Osteocyte (in vitro differentiated cells): Measurements from ENCODE around the gene RPS28. TPM values are rescaled to one million over a fixed set of nuclear protein-coding genes. Genes with fewer than 3 reads are reported as not detected.
"Not testable (repeated sequence)": the region's sequence is repeated elsewhere in the genome, so short reads cannot be mapped to it uniquely, and the experiment has no call there.

Experiments used
- DNase-seq: peaks from one replicate; pipeline ENCODE4 v3.0.0; 2021; ENCODE audit warnings: mixed read lengths; ENCODE audit not compliant: unreplicated experiment; ENCODE audit errors: extremely low spot score
- H3K27ac Mint-ChIP-seq: one replicate; pipeline ENCODE4 v1.8.0; 2021; ENCODE audit warnings: mild to moderate bottlenecking, mixed read lengths; ENCODE audit not compliant: unreplicated experiment
- H3K27me3 Mint-ChIP-seq: one replicate; pipeline ENCODE4 v1.8.0; 2021; ENCODE audit warnings: mixed read lengths; ENCODE audit not compliant: unreplicated experiment
- H3K36me3 Mint-ChIP-seq: one replicate; pipeline ENCODE4 v1.8.0; 2021; ENCODE audit warnings: mixed read lengths; ENCODE audit not compliant: unreplicated experiment
- H3K4me1 Mint-ChIP-seq: one replicate; pipeline ENCODE4 v1.8.0; 2021; ENCODE audit warnings: mixed read lengths; ENCODE audit not compliant: unreplicated experiment
- H3K4me3 Mint-ChIP-seq: one replicate; pipeline ENCODE4 v1.8.0; 2021; ENCODE audit warnings: mild to moderate bottlenecking, moderate library complexity, mixed read lengths; ENCODE audit not compliant: unreplicated experiment
- H3K9me3 Mint-ChIP-seq: one replicate; pipeline ENCODE4 v1.8.0; 2021; ENCODE audit warnings: mixed read lengths; ENCODE audit not compliant: unreplicated experiment
- total RNA-seq: library from RNA; stranded (reverse); gene quantifications from 2 replicates; pipeline ENCODE4 v1.2.1, GENCODE V29; 2021
- TF ChIP-seq, protein P1 (sequence below): fragments of 200-600 bp; sonication (generic); IDR thresholded peaks from 2 replicates; pipeline ENCODE4 v1.5.0; 2021; ENCODE audit warnings: antibody characterized with exemption, mild to moderate bottlenecking, moderate library complexity

Gene RPS28
- total RNA-seq, 1 donor from 2014 or later: 1,597 TPM

DNA sequence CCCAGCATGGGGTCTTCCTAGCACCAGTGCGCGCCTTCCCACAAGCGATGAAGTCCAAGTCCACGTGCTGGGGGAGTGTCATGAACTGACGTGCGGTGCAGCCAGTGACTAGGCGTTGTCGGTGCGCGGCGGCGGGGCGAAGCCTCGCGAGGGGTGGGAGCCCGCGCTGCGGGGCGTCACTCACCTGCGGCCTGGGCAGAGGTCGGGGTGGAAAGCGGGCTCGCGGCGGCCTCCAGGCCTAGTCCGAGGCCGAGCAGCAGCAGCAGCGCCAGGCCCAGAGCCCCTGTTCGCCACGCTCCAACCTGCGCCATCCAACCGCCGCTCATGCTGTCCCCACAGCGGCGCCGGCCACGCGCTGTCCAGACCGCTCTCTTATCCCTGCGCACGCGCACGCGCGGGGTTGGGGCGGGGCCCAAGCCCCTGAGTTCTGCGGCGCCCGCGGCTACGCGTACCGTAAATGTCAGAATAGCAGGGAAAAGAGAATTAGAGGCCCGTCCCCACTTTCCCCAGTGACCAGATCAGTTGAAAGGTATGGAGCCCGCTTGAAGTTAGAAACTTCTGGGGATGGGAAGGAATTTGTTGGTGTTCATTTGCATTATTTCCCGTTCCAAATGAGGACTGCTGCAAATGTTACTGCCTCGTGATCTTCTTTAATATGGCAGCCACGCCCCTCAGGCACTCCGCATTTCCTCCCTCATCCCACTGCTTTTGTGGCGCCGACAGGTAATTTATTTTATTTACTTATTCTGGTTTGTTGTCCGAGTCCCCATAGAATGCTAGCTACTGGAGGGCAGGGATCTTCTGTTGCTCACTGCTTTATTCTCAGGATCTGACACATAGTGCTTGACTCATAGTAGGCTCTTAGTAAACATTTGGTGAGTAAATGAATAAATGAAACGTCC lies 13.1 kb upstream of the RPS28 start, which contains the start of gene CD320:
TSS of gene CD320 (minus strand) at position 394 of the 902 bp plus-strand sequence. CDS start at position 326, 68 bp downstream.
- Mint-ChIP-seq H3K4me1 (peaks cover 31% of the 10 kb centered on the region), H3K27ac (peak within 1 kb of the TSS; percentile 68)

DNA sequence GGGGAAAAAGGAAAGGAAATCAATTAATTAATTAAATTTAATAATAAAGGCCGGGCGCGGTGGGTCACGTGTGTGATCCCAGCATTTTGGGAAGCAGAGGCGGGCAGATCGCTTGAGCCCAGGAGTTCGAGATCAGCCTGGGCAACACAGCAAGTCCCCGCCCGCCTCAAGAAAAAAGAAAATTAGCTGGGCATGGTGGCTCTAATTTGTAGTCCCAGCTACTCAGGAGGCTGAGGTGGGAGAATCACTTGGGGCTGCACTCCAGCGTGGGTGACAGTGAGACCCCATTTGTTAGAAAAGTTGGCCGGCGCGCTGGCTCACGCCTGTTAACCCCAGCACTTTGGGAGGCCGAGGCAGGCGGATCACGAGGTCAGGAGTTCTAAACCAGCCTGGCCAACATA lies 12.4 kb upstream of the RPS28 start:
- H3K27ac Mint-ChIP-seq: no peak overlapping the region
- TF ChIP-seq, protein P1, sequence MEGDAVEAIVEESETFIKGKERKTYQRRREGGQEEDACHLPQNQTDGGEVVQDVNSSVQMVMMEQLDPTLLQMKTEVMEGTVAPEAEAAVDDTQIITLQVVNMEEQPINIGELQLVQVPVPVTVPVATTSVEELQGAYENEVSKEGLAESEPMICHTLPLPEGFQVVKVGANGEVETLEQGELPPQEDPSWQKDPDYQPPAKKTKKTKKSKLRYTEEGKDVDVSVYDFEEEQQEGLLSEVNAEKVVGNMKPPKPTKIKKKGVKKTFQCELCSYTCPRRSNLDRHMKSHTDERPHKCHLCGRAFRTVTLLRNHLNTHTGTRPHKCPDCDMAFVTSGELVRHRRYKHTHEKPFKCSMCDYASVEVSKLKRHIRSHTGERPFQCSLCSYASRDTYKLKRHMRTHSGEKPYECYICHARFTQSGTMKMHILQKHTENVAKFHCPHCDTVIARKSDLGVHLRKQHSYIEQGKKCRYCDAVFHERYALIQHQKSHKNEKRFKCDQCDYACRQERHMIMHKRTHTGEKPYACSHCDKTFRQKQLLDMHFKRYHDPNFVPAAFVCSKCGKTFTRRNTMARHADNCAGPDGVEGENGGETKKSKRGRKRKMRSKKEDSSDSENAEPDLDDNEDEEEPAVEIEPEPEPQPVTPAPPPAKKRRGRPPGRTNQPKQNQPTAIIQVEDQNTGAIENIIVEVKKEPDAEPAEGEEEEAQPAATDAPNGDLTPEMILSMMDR: no peak
- H3K4me3 Mint-ChIP-seq: peak overlapping the region; percentile 78
- peaks cover 5% of the 10 kb centered on the region for H3K36me3 Mint-ChIP-seq
- H3K4me1 Mint-ChIP-seq: peaks cover 31% of the 10 kb centered on the region
- no peaks in the 10 kb centered on the region for H3K27me3 Mint-ChIP-seq
- no peaks in the 10 kb centered on the region for H3K9me3 Mint-ChIP-seq
- peak; percentile 60 for DNase-seq

More for the DNA sequence above, 13.1 kb upstream of the RPS28 start, which contains the start of gene CD320:
- TF ChIP-seq, protein P1: no peak
- DNase-seq: peak; percentile 96
- Mint-ChIP-seq H3K36me3 (peaks cover 5% of the 10 kb centered on the region), H3K9me3 (no peaks in the 10 kb centered on the region), H3K4me3 (peak within 1 kb of the TSS; percentile 78), H3K27me3 (no peaks in the 10 kb centered on the region)

DNA sequence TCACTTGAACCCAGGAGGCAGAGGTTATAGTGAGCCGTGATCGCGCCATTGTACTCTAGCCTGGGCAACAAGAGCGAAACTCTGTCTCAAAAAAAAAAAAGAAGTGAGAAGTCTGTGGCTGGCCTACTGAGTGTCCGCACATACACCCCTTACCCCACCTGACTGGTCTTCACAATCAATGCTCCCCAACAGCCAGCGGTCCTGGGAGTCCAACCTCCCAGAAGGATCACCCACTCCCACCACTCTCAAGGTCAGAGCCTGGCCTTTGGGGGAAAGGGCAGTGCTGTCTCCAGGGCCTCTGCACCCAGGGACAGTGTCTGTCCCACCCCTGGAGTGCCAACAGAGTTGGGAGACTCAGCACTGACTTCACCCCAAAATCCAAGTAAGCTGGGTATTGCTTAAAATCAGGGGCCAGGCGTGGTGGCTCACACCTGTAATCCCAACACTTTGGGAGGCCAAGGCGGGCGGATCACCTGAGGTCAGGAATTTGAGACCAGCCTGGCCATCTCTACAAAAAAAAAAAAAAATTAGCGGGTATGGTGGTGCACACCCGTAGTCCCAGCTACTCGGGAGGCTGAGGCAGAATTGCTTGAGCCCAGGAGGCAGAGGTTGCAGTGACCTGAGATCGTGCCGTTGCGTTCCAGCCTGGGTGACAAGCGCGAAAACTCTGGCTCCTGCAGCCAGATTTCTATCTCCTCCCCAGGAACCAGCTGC lies 10.8 kb upstream of the RPS28 start:
- Mint-ChIP-seq H3K36me3 (peaks cover 10% of the 10 kb centered on the region), H3K27ac (no peak overlapping the region), H3K4me1 (peaks cover 31% of the 10 kb centered on the region), H3K4me3 (no peak overlapping the region), H3K9me3 (no peaks in the 10 kb centered on the region), H3K27me3 (no peaks in the 10 kb centered on the region)
- TF ChIP-seq, protein P1: no peak
- DNase-seq: peak; percentile 59

DNA sequence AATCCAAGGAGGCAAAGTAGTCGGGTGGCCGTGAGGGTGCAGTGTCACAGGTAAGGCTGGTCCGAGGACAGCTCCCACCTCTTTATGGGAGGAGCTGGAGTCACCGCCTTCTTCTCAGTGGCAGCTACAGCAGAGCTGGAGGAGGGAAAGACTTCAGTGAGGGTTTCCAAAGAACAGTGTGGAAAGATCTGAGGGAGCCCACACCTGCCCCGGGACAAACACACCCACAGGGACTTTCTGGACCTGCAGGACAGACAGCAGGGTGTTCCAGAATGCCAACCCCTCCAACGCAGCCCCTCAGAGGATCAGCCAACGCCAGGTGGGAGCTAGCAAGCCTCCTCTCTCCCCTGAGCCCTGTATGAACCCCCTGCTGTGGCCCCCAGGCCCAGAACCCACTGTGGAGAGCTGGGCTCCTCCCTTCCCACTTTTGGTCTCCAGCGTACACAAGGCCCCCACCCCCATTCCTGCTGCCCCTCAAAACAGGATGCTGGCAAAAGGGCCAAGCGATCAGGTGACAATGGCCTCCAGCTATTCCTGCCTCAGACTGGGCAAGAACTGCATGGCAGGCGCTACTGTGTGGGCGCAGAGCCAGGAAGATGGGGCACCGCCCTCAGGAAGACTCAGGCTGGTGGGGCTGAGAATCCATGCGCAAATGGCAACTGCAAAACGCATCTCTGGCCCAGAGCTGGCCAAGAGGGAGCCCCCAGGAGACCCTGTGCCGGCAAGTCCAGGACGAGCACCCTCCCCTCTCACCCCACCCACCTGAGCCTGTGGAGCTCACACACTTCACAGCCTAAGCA lies 9.6 kb upstream of the RPS28 start:
- Mint-ChIP-seq H3K9me3 (no peaks in the 10 kb centered on the region), H3K27me3 (no peaks in the 10 kb centered on the region), H3K36me3 (peaks cover 13% of the 10 kb centered on the region), H3K4me3 (no peak overlapping the region), H3K4me1 (peaks cover 29% of the 10 kb centered on the region), H3K27ac (no peak overlapping the region)
- DNase-seq: peak; percentile 79
- TF ChIP-seq, protein P1: no peak

DNA sequence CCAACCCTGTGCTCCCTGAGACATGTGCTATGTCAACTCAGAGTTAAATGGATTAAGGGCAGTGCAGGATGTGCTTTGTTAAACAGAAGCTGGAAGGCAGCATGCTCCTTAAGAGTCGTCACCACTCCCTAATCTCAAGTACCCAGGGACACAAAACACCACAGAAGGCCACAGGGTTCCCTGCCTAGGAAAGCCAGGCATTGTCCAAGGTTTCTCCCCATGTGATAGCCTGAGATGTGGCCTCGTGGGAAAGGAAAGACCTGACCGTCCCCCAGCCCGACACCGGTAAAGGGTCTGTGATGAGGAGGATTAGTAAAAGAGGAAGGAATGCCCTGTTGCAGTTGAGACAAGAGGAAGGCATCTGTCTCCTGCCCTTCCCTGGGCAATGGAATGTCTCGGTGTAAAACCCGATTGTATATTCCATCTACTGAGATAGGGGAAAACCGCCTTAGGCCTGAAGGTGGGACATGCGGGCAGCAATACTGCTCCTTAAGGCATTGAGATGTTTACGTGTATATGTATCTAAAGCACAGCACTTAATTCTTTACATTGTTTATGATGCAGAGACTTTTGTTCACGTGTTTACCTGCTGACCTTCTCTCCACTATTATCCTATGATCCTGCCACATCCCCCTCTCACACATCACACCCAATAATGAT lies 6.2 kb upstream of the RPS28 start:
- peaks cover 11% of the 10 kb centered on the region for H3K36me3 Mint-ChIP-seq
- DNase-seq, H3K4me3 Mint-ChIP-seq, H3K27ac Mint-ChIP-seq, H3K9me3 Mint-ChIP-seq, H3K27me3 Mint-ChIP-seq: not testable (repeated sequence)
- peaks cover 15% of the 10 kb centered on the region for H3K4me1 Mint-ChIP-seq
